Natural killer cell treated with Interleukin-12 subunit alpha and Interleukin-12 subunit beta and Interleukin-15 and Interleukin-18, amount 100 ng/mL, for 72 hours (primary cell): Measurements from ENCODE around the gene PLEKHJ1. TPM values are rescaled to one million over a fixed set of nuclear protein-coding genes. Genes with fewer than 3 reads are reported as not detected.
"Not testable (repeated sequence)": the region's sequence is repeated elsewhere in the genome, so short reads cannot be mapped to it uniquely, and the experiment has no call there.

Experiments
- ATAC-seq, 2 donors: fragments of 150-1000 bp; cut with Tn5 transposase in 1 of 2; sonication (Bioruptor Pico), chemical (Tn5 transposase) in 1 of 2; 2 replicates each; pipeline ENCODE4 v1.10.0; 2021
- DNase-seq: peaks from one replicate; pipeline ENCODE4 v3.0.0; 2022; ENCODE audit warnings: low spot score
- H3K27ac Mint-ChIP-seq, 2 donors: 1 replicate in 1 of 2; 2 replicates in 1 of 2; pipeline ENCODE4 v1.8.0; 2022; ENCODE audit warnings: mixed read lengths in 2 of 2, mild to moderate bottlenecking in 1 of 2, moderate library complexity in 1 of 2
- H3K27me3 Mint-ChIP-seq, 2 donors: 1 replicate in 1 of 2; 2 replicates in 1 of 2; pipeline ENCODE4 v1.8.0; 2022; ENCODE audit warnings: mixed read lengths in 2 of 2
- H3K36me3 Mint-ChIP-seq: one replicate; pipeline ENCODE4 v1.8.0; 2022; ENCODE audit warnings: mixed read lengths
- H3K4me1 Mint-ChIP-seq, 2 donors: 1 replicate in 1 of 2; 2 replicates in 1 of 2; pipeline ENCODE4 v1.8.0; 2022; ENCODE audit warnings: low read depth in 2 of 2, mixed read lengths in 2 of 2, mild to moderate bottlenecking in 1 of 2
- H3K4me3 Mint-ChIP-seq: one replicate; pipeline ENCODE4 v1.8.0; 2022; ENCODE audit warnings: mixed read lengths
- H3K9me3 Mint-ChIP-seq: 2 replicates; pipeline ENCODE4 v1.8.0; 2022; ENCODE audit warnings: mixed read lengths
- total RNA-seq, 2 donors: library from RNA; stranded (reverse); gene quantifications; one replicate each; pipeline ENCODE4 v1.2.3, GENCODE V29; 2022

The PLEKHJ1 gene
- total RNA-seq, 2 donors from 2014 or later: 59.8 to 85.9 TPM

GRCh38 chr19:2202366-2202765 lies 33.8 kb downstream of the PLEKHJ1 start:
- Mint-ChIP-seq H3K27ac (no peak overlapping the region), H3K4me1 (peaks cover 11 to 18% of the 10 kb centered on the region in 2 donors), H3K4me3 (no peak overlapping the region), H3K9me3 (no peaks in the 10 kb centered on the region), H3K27me3 (no peaks in the 10 kb centered on the region), H3K36me3 (peaks cover 5% of the 10 kb centered on the region)
- DNase-seq: no peak
- ATAC-seq: no peak

DNA sequence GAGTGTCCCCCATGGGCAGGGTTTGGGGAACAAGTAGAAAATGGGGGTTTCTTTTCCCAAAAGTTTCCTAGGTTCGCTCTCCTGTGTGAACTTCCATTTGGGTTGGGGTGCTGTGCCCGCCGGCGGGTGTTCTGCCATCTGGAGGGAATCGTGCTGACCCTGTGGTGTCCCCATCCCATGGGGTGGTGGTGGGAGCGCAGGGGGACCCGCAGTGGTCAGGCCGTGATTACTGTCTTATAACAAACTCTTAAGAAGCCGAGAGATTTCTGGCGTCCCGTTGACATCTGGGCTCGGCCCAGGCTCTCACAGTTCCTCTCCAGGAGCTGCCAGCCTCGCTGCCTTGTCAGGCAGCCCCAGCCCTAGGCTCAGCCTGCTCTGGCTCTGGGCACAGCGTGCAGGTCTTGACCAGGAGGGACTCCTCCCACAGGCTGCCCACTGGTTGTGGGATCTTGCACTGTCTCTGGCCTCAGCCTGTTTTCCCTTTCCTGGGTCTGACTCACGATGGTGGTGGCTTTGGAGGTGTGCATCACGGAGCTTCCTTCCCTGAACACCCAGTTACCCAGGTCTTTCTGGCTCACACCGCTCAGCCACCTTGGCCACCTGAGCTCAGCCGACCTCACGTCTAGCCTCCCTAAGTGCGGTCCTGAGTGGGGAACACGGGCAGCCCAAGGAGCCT lies 34.5 kb downstream of the PLEKHJ1 start:
- Mint-ChIP-seq H3K4me1 (peaks cover 14 to 20% of the 10 kb centered on the region in 2 donors), H3K36me3 (peaks cover 5% of the 10 kb centered on the region), H3K27ac (no peak overlapping the region), H3K4me3 (no peak overlapping the region), H3K9me3 (no peaks in the 10 kb centered on the region), H3K27me3 (no peaks in the 10 kb centered on the region)
- ATAC-seq (no peak), DNase-seq (no peak)

DNA sequence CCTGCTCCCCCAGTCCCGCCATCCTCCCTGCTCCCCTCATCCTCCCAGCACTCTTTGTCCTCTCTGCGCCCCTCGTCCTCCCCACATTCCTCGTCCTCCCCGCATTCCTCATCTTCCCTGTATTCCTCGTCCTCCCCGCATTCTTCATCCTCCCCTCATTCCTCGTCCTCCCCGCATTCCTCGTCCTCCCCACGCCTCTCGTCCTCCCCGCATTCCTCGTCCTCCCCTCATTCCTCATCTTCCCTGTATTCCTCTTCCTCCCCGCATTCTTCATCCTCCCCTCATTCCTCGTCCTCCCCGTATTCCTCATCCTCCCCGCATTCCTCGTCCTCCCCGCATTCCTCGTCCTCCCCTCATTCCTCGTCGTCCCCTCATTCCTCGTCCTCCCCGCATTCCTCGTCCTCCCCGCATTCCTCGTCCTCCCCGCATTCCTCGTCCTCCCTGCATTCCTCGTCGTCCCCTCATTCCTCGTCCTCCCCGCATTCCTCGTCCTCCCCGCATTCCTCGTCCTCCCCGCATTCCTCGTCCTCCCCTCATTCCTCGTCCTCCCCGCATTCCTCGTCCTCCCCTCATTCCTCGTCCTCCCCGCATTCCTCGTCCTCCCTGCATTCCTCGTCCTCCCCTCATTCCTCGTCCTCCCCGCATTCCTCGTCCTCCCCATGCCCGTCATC lies 35.4 kb downstream of the PLEKHJ1 start:
- H3K27ac Mint-ChIP-seq, ATAC-seq, H3K27me3 Mint-ChIP-seq, DNase-seq, H3K36me3 Mint-ChIP-seq, H3K9me3 Mint-ChIP-seq, H3K4me3 Mint-ChIP-seq: not testable (repeated sequence)
- peaks cover 14 to 19% of the 10 kb centered on the region in 2 donors for H3K4me1 Mint-ChIP-seq

- ATAC-seq: no peak
- no peak overlapping the region for H3K27ac Mint-ChIP-seq
Observed at GRCh38 chr19:2199861-2200623, 36.1 kb downstream of the PLEKHJ1 start.

DNA sequence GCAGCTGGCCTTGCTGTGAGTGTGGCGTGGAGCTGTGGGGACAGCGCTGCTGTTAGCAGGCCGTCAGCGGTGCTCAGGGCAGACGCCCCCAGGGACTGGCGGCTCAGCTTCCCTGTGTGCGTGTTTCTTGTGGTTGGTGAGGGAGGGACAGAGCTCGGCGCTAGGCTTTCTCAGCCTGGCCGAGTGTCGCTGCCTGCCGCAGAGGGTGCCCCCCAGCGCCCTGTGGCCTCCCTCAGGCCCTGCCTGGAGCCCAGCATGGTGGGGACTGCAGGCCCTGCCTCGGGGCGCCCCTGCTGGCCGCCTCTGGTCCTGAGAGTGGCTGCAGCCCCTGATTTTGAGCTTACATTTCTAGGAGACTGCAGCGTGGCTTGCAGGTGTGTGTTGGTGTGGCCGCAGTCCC lies 36.9 kb downstream of the PLEKHJ1 start:
- H3K27ac Mint-ChIP-seq: peak overlapping the region in 1 of 2 donors; percentile 73
- peak in 1 of 2 donors; percentile 16 for ATAC-seq
- H3K9me3 Mint-ChIP-seq: no peaks in the 10 kb centered on the region
- H3K4me3 Mint-ChIP-seq: no peak overlapping the region
- peaks cover 4% of the 10 kb centered on the region for H3K36me3 Mint-ChIP-seq
- no peak for DNase-seq
- H3K27me3 Mint-ChIP-seq: no peaks in the 10 kb centered on the region
- peaks cover 14 to 18% of the 10 kb centered on the region in 2 donors for H3K4me1 Mint-ChIP-seq

More at GRCh38 chr19:2199861-2200623, 36.1 kb downstream of the PLEKHJ1 start:
- DNase-seq: no peak
- Mint-ChIP-seq H3K36me3 (peaks cover 5% of the 10 kb centered on the region), H3K4me1 (peaks cover 14 to 19% of the 10 kb centered on the region in 2 donors), H3K9me3 (no peaks in the 10 kb centered on the region), H3K27me3 (no peaks in the 10 kb centered on the region), H3K4me3 (no peak overlapping the region)

DNA sequence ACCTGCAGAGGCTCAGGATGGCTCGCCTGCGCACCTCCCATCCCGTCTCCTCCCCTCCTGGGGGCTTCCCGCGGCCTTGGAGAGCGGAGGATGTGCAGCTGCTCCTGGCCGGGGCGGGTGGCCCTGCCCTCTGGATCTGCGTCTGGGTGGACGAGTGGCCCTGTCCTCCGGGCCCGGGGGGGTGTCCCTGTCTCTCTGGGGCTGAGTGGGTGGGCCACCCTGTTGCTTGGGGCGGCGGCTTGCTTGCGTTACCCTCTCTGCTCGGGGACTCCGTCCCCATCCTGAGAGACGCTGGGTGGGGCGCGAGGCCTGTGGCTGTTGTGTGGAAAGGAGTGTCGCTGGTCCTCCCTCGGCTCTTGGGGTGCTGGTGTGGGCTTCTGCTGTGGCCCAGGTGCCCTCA lies 37.8 kb downstream of the PLEKHJ1 start:
- no peaks in the 10 kb centered on the region for H3K36me3 Mint-ChIP-seq
- no peak for ATAC-seq

DNA sequence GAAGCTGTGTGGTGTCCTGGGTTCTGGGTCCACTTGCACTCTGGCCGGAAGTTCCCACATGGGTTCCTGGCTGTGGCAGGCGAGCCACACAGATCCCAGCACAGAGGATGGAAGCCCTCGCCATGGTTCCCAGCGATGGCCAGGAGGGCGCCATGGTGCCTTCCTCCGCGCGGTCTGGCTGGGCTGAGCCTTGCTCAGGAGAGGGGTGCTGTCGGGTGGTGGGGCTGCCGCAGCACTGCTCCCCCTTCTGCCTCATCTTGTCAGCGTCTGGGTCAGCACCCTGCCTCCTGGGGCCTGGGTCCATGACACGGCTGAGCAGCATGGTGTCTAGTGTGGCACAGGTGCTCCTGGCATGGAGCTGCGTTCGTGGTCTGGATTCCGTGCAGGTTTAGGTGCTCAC lies 38.9 kb downstream of the PLEKHJ1 start:
- no peak overlapping the region for H3K4me3 Mint-ChIP-seq
- H3K36me3 Mint-ChIP-seq: no peaks in the 10 kb centered on the region
- H3K27ac Mint-ChIP-seq: no peak overlapping the region
- H3K4me1 Mint-ChIP-seq: peaks cover 10 to 15% of the 10 kb centered on the region in 2 donors
- ATAC-seq: no peak
- DNase-seq: no peak
- no peaks in the 10 kb centered on the region for H3K9me3 Mint-ChIP-seq
- no peaks in the 10 kb centered on the region for H3K27me3 Mint-ChIP-seq

More for the DNA sequence above, 37.8 kb downstream of the PLEKHJ1 start:
- H3K4me1 Mint-ChIP-seq: peaks cover 10 to 15% of the 10 kb centered on the region in 2 donors
- no peaks in the 10 kb centered on the region for H3K9me3 Mint-ChIP-seq
- no peak overlapping the region for H3K27ac Mint-ChIP-seq
- H3K4me3 Mint-ChIP-seq: no peak overlapping the region
- no peak for DNase-seq
- H3K27me3 Mint-ChIP-seq: no peaks in the 10 kb centered on the region

DNA sequence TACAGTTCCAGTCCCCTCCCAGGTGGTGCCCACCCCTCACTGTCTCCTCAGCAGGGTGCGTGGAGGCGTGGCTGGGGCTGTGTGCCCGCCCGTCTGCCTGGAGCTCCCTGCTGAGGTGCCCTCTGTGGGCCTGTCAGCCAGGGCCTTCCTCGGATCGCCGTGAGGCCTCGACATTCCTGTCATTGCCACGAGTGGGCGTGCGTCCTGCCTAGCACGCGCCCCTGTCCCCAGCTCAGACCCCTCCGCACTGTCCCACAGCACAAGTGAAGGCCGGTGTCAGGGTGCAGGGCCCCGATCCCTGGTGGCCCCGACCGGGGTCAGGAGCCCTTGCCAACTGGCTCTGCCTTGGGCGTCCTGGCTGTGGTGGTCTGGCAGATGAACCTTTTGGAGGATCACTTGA lies 40.2 kb downstream of the PLEKHJ1 start:
- H3K27me3 Mint-ChIP-seq: no peaks in the 10 kb centered on the region
- H3K36me3 Mint-ChIP-seq: no peaks in the 10 kb centered on the region
- H3K27ac Mint-ChIP-seq: no peak overlapping the region
- no peaks in the 10 kb centered on the region for H3K9me3 Mint-ChIP-seq
- ATAC-seq (no peak), DNase-seq (no peak)
- H3K4me3 Mint-ChIP-seq: no peak overlapping the region
- peaks cover 10 to 18% of the 10 kb centered on the region in 2 donors for H3K4me1 Mint-ChIP-seq

DNA sequence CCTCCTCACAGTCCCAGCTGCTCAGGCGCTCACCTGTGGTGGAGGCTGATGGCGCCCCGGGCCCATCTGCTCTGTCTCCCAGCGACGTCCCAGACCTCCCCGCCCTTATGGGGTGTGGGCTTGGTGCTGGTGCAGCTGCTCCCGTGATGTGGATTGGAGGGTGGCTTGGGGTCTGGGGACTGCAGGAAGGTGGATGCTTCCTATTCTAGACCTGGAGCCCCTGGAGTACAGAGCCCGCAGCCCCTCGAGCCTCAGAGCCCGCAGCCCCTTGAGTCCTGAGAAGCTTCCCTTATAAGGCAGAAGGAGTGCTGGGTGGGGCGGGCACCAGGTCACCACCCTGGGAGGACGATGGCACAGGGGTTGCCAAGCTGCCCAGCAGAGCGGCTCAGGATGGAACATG lies 40.8 kb downstream of the PLEKHJ1 start:
- Mint-ChIP-seq H3K27me3 (no peaks in the 10 kb centered on the region), H3K4me3 (no peak overlapping the region), H3K36me3 (no peaks in the 10 kb centered on the region)

GRCh38 chr19:2194513-2195078 lies 41.5 kb downstream of the PLEKHJ1 start:
- Mint-ChIP-seq H3K9me3 (no peaks in the 10 kb centered on the region), H3K4me3 (no peak overlapping the region), H3K4me1 (peaks cover 10 to 19% of the 10 kb centered on the region in 2 donors), H3K27ac (no peak overlapping the region), H3K27me3 (no peaks in the 10 kb centered on the region), H3K36me3 (no peaks in the 10 kb centered on the region)
- DNase-seq: no peak
- no peak for ATAC-seq

More for the DNA sequence above, 40.8 kb downstream of the PLEKHJ1 start:
- Mint-ChIP-seq H3K27ac (no peak overlapping the region), H3K9me3 (no peaks in the 10 kb centered on the region), H3K4me1 (peaks cover 10 to 18% of the 10 kb centered on the region in 2 donors)
- ATAC-seq: no peak
- no peak for DNase-seq

DNA sequence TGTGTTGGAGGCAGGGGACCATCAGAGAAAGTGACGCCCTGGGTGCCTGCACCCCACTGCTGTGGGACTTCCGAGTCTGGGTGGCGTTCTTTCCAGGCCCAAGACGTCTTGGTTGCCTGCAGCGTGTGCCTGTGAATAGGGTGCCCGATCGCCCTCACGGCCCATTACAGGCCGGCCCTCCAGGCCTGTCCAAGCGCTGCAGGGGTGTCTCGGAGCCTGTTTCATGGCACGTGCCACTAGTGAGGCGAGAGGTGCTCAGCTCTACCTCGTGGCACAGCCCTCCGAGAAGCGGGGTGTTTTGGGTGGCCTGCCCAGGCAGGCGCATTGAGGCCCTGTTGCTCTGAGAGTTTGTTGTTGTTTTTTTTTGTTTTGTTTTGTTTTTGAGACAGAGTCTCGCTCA lies 42.3 kb downstream of the PLEKHJ1 start:
- H3K9me3 Mint-ChIP-seq: no peaks in the 10 kb centered on the region
- H3K4me1 Mint-ChIP-seq: peaks cover 6 to 19% of the 10 kb centered on the region in 2 donors
- no peak overlapping the region for H3K4me3 Mint-ChIP-seq
- H3K27me3 Mint-ChIP-seq: no peaks in the 10 kb centered on the region
- DNase-seq (no peak), ATAC-seq (no peak)
- no peak overlapping the region for H3K27ac Mint-ChIP-seq
- H3K36me3 Mint-ChIP-seq: no peaks in the 10 kb centered on the region

- H3K4me3 Mint-ChIP-seq: no peak overlapping the region
- no peak overlapping the region for H3K27ac Mint-ChIP-seq
- H3K36me3 Mint-ChIP-seq: no peaks in the 10 kb centered on the region
Observed at GRCh38 chr19:2192862-2193261, 43.3 kb downstream of the PLEKHJ1 start.

DNA sequence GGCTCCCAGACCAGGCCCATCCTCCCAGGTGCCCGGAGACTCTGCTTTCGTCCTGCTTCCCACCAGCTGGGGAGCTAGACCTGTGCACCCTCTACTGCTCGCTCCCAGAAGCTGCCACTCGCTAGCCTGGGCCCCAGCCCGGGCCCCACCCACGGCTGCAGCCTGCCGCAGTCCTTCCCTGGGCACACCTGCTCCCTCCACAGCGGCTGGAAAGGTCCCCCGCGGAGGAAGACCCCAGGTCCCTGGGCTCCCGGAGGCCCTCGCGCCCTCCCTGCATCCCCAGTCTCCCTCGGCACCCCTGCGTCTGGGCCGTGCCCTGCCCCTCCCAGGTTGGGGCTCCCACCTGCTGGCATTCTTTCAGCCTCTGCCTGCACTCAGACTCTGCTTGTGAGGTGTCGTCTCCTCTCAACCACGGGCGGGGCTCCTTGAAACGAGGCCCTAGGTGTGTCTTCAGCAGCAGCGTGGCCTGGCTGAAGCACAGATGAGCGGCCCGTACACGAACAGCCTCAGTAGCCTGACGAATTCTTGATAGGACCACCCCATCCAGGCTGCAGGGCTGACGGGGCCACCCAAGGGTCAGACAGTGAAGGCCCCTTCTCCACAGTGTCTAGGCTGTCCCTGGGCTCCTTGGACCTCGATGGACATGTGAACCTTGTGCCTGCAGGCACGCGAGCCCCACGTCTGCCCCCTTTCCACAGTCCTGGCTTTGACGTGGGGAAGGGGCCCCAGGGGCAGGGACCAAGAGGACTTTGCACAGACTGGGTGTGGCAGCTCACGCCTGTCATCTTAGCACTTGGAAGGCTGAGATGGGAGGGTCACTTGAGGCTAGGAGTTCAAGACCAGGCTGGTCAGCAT lies 44.4 kb downstream of the PLEKHJ1 start:
- Mint-ChIP-seq H3K27ac (no peak overlapping the region), H3K4me1 (peaks cover 0 to 15% of the 10 kb centered on the region in 2 donors), H3K4me3 (no peak overlapping the region), H3K27me3 (no peaks in the 10 kb centered on the region), H3K36me3 (no peaks in the 10 kb centered on the region), H3K9me3 (no peaks in the 10 kb centered on the region)
- DNase-seq (no peak), ATAC-seq (no peak)

More at GRCh38 chr19:2192862-2193261, 43.3 kb downstream of the PLEKHJ1 start:
- Mint-ChIP-seq H3K9me3 (no peaks in the 10 kb centered on the region), H3K4me1 (peaks cover 4 to 15% of the 10 kb centered on the region in 2 donors), H3K27me3 (no peaks in the 10 kb centered on the region)
- DNase-seq (no peak), ATAC-seq (no peak)
